HepG2 (cell line): Measurements from ENCODE around the gene RSBN1L. TPM values are rescaled to one million over a fixed set of nuclear protein-coding genes. Genes with fewer than 3 reads are reported as not detected.

Source experiments
- ASH2L ChIP-seq: fragments of 300-600, 200-600 bp; sonication (generic); IDR thresholded peaks from 2 replicates; pipeline ENCODE4 v1.7.0; 2017; ENCODE audit warnings: low read depth, mild to moderate bottlenecking, moderate library complexity, mixed read lengths, low read length; ENCODE audit not compliant: insufficient read length
- ATF2 ChIP-seq: sonication (generic); formaldehyde crosslinking; IDR thresholded peaks from 2 replicates; pipeline ENCODE4 v1.4.0; 2020; ENCODE audit warnings: missing genetic modification reagents
- CEBPG ChIP-seq: IDR thresholded peaks from 2 replicates; pipeline ENCODE4 v1.6.1; 2016
- CENPBD1 ChIP-seq: sonication (generic); formaldehyde crosslinking; IDR thresholded peaks from 2 replicates; pipeline ENCODE4 v1.8.0; 2022; ENCODE audit warnings: missing genetic modification reagents, low read depth, mild to moderate bottlenecking, borderline replicate concordance
- FOSL2 ChIP-seq: sonication (generic); formaldehyde crosslinking; IDR thresholded peaks from 2 replicates; pipeline ENCODE4 v1.4.0; 2020; ENCODE audit warnings: missing genetic modification reagents
- KAT7 ChIP-seq: IDR thresholded peaks from 2 replicates; pipeline ENCODE4 v1.6.1; 2018; ENCODE audit warnings: borderline replicate concordance, missing compliant biosample characterization
- MIER2 ChIP-seq: IDR thresholded peaks from 2 replicates; pipeline ENCODE4 v1.6.1; 2016; ENCODE audit warnings: missing biosample characterization, missing genetic modification reagents
- NFE2L1 ChIP-seq: sonication (generic); formaldehyde crosslinking; IDR thresholded peaks from 2 replicates; pipeline ENCODE4 v1.4.0; 2020; ENCODE audit warnings: missing genetic modification reagents, mild to moderate bottlenecking, borderline replicate concordance
- PATZ1 ChIP-seq: sonication (generic); formaldehyde crosslinking; IDR thresholded peaks from 2 replicates; pipeline ENCODE4 v1.4.0; 2020; ENCODE audit warnings: missing genetic modification reagents
- PAX8 ChIP-seq: sonication (generic); formaldehyde crosslinking; IDR thresholded peaks from 2 replicates; pipeline ENCODE4 v1.8.0; 2022; ENCODE audit warnings: mild to moderate bottlenecking, missing genetic modification reagents, borderline replicate concordance
- RFX5 ChIP-seq: IDR thresholded peaks from 2 replicates; pipeline ENCODE4 v1.6.1; 2011; ENCODE audit warnings: low read depth, low read length, improper control_type of control experiment
- SMAD3 ChIP-seq: sonication (generic); formaldehyde crosslinking; IDR thresholded peaks from 2 replicates; pipeline ENCODE4 v1.4.0; 2020; ENCODE audit warnings: missing genetic modification reagents
- SNAPC5 ChIP-seq: sonication (generic); formaldehyde crosslinking; IDR thresholded peaks from 2 replicates; pipeline ENCODE4 v1.8.1; 2023; ENCODE audit warnings: mild to moderate bottlenecking, missing genetic modification reagents, borderline replicate concordance
- TCF7 ChIP-seq: sonication (generic); IDR thresholded peaks from 2 replicates; pipeline ENCODE4 v1.6.1; 2016; ENCODE audit warnings: antibody characterized with exemption, low read depth
- ZNF232 ChIP-seq: sonication (generic); formaldehyde crosslinking; IDR thresholded peaks from 2 replicates; pipeline ENCODE4 v1.4.0; 2020; ENCODE audit warnings: missing genetic modification reagents, borderline replicate concordance
- ZNF687 ChIP-seq: sonication (generic); formaldehyde crosslinking; IDR thresholded peaks from 2 replicates; pipeline ENCODE4 v1.5.1; 2020; ENCODE audit warnings: mild to moderate bottlenecking, missing genetic modification reagents, moderate library complexity
- ZNF879 ChIP-seq: sonication (generic); formaldehyde crosslinking; IDR thresholded peaks from 2 replicates; pipeline ENCODE4 v1.8.1; 2023; ENCODE audit warnings: missing genetic modification reagents
- ZSCAN5A ChIP-seq: sonication (generic); formaldehyde crosslinking; IDR thresholded peaks from 2 replicates; pipeline ENCODE4 v1.8.0; 2022; ENCODE audit warnings: mild to moderate bottlenecking, missing genetic modification reagents, borderline replicate concordance
- polyA plus RNA-seq, 8 experiments: library from polyadenylated mRNA; depleted of rRNA in 3 of 8; stranded (reverse) in 7 of 8; unstranded in 1 of 8; fragments of >200 nt; fragmentation: Illumina TruSeq in 4 of 8; extraction: Trizol in 4 of 8; gene quantifications; 2 replicates each; pipeline versions ENCODE4 v1.2.1 to v1.2.3, GENCODE V29; 2011 to 2016; ENCODE audit warnings: low read depth in 4 of 8, missing spikeins in 1 of 8, mixed read lengths in 1 of 8; ENCODE audit not compliant: insufficient read depth in 1 of 8
- total RNA-seq, 5 experiments: library from RNA; depleted of rRNA; stranded (reverse); fragments of >200 nt; fragmentation: Illumina TruSeq; extraction: Trizol; gene quantifications; 2 replicates each; pipeline ENCODE4 v1.2.3, GENCODE V29; 2016; ENCODE audit warnings: low read depth in 1 of 5

The RSBN1L gene
- total and polyA plus RNA-seq, 2 of the 13 experiments (the other 11 are each of a cell fraction or from before 2014, with no cell fraction given) = 7.7 to 21.3 TPM

GRCh38 chr7:77798394-77799077 is 102.3 kb downstream of the RSBN1L start, which contains the start of the genes PHTF2 and TMEM60 (continued):
- TF ChIP-seq ZSCAN5A (CRISPR knock-in tag) = peak; percentile 48; the same call in 1 of the 2 replicates
- peak; percentile 23; the same call in 1 of the 2 replicates for TF ChIP-seq PATZ1 (CRISPR knock-in tag)
- peak; percentile 27; the same call in 1 of the 2 replicates for TF ChIP-seq TCF7
- TF ChIP-seq NFE2L1 (CRISPR knock-in tag) = no peak
- TF ChIP-seq ASH2L = peak; percentile 60
- TF ChIP-seq CEBPG (CRISPR knock-in tag) = 0 out of 2 replicates have a peak, but pooled peaks have one; percentile 25
- TF ChIP-seq SNAPC5 (CRISPR knock-in tag) = no peak
- peak; percentile 88 for TF ChIP-seq ZNF687 (CRISPR knock-in tag)
- no peak for TF ChIP-seq MIER2 (CRISPR knock-in tag)
- TF ChIP-seq ZNF232 = no peak
- peak; percentile 32 for TF ChIP-seq RFX5
- peak; percentile 51; the same call in 1 of the 2 replicates for TF ChIP-seq ATF2 (CRISPR knock-in tag)
- TF ChIP-seq CENPBD1 (CRISPR knock-in tag) = no peak
- no peak for TF ChIP-seq PAX8 (CRISPR knock-in tag)
- 0 out of 2 replicates have a peak, but pooled peaks have one; percentile 35 for TF ChIP-seq ZNF879 (CRISPR knock-in tag)
- TF ChIP-seq KAT7 (CRISPR knock-in tag) = peak; percentile 87
- no peak for TF ChIP-seq SMAD3 (CRISPR knock-in tag)
- no peak; the same call in none of the 2 replicates for TF ChIP-seq FOSL2
